Left lung (tissue), 10 donors: ENCODE data around the gene NFATC1. TPM values are rescaled to one million over a fixed set of nuclear protein-coding genes. Genes with fewer than 3 reads are reported as not detected.

Experiments
- ATAC-seq: fragments of 200-7000 bp; cut with Tn5 transposase; one replicate; pipeline ENCODE4 v1.9.1; 2020; ENCODE audit warnings: moderate library complexity
- DNase-seq, 4 donors: peaks; one replicate each; pipeline ENCODE4 v3.0.0-alpha.2; 2013 to 2020
- H3K27ac ChIP-seq, 2 donors: fragments of 200-600 bp; sonication (generic) in 1 of 2; one replicate each; pipeline versions ENCODE4 v1.5.0 to v1.8.0; 2020 to 2021
- H3K27me3 ChIP-seq, 2 donors: fragments of 200-600 bp; sonication (generic) in 1 of 2; one replicate each; pipeline versions ENCODE4 v1.5.0 to v1.8.0; 2020 to 2021
- H3K36me3 ChIP-seq, 2 donors: fragments of 200-600 bp; sonication (generic) in 1 of 2; one replicate each; pipeline versions ENCODE4 v1.5.0 to v1.8.0; 2020 to 2021
- H3K4me1 ChIP-seq, 2 donors: fragments of 200-600 bp; one replicate each; pipeline ENCODE4 v1.8.0; 2021
- H3K4me3 ChIP-seq, 2 donors: fragments of 200-600 bp; sonication (generic) in 1 of 2; one replicate each; pipeline versions ENCODE4 v1.5.0 to v1.8.0; 2020 to 2021; ENCODE audit warnings: mild to moderate bottlenecking in 1 of 2
- H3K9me3 ChIP-seq, 2 donors: fragments of 200-600 bp; sonication (generic) in 1 of 2; one replicate each; pipeline versions ENCODE4 v1.5.0 to v1.8.0; 2020 to 2021
- CTCF ChIP-seq, 2 donors: fragments of 200-600 bp; sonication (generic) in 1 of 2; IDR thresholded peaks; one replicate each; pipeline versions ENCODE4 v1.5.0 to v1.8.0; 2021; ENCODE audit warnings: antibody characterized with exemption in 2 of 2
- intact Hi-C, 2 donors: fragments of 100-400 bp; cut with DNase I; formaldehyde crosslinking; loops; one replicate each; pipeline versions ENCODE4 v1.11.2 to v1.14.2; 2022
- polyA plus RNA-seq, 6 donors: library from polyadenylated mRNA; unstranded; fragments of 120-200 nt; gene quantifications; one replicate each; pipeline ENCODE4 v1.2.1, GENCODE V29; 2013; ENCODE audit not compliant: insufficient read length in 6 of 6
- total RNA-seq, 2 donors: library from RNA; stranded (reverse); fragmentation: NEBNext Ultra II Directional; extraction: Animal tissue kit (Norgen Biotek cat#: 25700); gene quantifications; one replicate each; pipeline ENCODE4 v1.2.1, GENCODE V29; 2021
- donor health status: DM: no; HTN: yes; CAD: no.
- donor health status: DM: no; HTN: no; CAD: no.

The NFATC1 gene
- total and polyA plus RNA-seq, 8 donors: 6.5 to 17.1 (median 8.0) TPM

- no peaks in the 10 kb centered on the region for H3K9me3 ChIP-seq
- H3K27ac ChIP-seq: no peak overlapping the region
- DNase-seq (peak in 1 of 4 donors; percentile 42), ATAC-seq (no peak)
- peaks cover 7 to 97% of the 10 kb centered on the region in 2 donors for H3K27me3 ChIP-seq
- intact Hi-C loops: no loop called here
- no peak for TF ChIP-seq CTCF (IDR thresholded peaks at IDR 0.05)
- no peaks in the 10 kb centered on the region for H3K36me3 ChIP-seq
- H3K4me1 ChIP-seq: peaks cover 16 to 42% of the 10 kb centered on the region in 2 donors
- H3K4me3 ChIP-seq: no peak overlapping the region
Observed at GRCh38 chr18:79392226-79392625, 3.5 kb upstream of the NFATC1 start.

GRCh38 chr18:79393181-79393634 lies 2.5 kb upstream of the NFATC1 start:
- Histone ChIP-seq H3K27me3 (peaks cover 7 to 95% of the 10 kb centered on the region in 2 donors), H3K4me1 (peaks cover 16 to 51% of the 10 kb centered on the region in 2 donors), H3K27ac (peak overlapping the region; percentile 87 to 90), H3K4me3 (peak overlapping the region; percentile 45 to 54), H3K9me3 (no peaks in the 10 kb centered on the region), H3K36me3 (no peaks in the 10 kb centered on the region)
- intact Hi-C loops: no loop called here
- DNase-seq: peak in 2 of 4 donors; percentile 40 to 71
- peak; percentile 10 for ATAC-seq
- TF ChIP-seq CTCF (IDR thresholded peaks at IDR 0.05): no peak

DNA sequence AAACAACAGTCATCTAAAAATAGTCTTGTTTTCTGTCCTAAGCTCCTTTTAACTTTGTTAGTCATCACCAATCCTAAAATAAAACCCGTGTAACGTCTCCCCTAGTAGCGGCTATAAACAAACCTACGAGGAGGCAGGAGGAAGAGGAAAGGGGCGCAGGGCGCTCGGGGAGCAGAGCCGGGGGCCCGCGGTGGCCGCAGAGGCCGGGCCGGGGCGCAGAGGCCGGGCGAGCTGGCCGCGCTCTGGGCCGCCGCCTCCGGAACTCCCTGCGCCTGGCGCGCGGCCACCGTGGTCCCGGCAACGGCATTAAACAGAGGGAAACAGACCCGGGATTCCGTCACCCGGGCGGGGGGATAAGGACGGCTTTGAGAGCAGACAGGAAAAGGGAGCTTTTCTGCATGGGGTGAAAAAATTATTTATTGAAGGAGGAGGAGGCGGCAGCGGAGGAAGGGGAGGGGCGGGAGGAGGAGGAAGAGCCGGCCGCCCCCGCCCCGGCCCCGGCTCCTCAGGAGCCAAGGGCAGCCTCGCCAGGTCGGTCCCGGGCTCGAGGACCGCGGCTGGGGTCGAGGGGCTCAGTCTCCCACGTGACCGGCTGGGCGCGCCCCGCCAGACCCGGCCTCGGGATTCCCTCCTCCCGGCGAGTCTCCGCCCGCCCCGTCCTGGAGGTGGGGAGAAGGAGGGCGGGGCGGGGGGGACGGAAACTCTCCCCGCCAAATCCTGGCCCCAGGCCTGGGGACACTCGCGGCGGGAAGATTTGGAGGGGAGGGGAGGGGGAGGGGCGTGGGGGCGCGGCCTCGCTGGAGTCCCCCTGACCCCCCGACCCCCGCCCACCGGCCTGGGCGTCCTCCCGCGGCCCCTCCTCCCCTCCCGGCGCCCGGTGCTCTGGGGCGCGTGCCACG lies 1.8 kb upstream of the NFATC1 start:
- Histone ChIP-seq H3K9me3 (no peaks in the 10 kb centered on the region), H3K4me3 (peak overlapping the region; percentile 45 to 54), H3K36me3 (no peaks in the 10 kb centered on the region), H3K4me1 (peaks cover 16 to 58% of the 10 kb centered on the region in 2 donors), H3K27me3 (peaks cover 7 to 95% of the 10 kb centered on the region in 2 donors), H3K27ac (peak overlapping the region; percentile 87 to 90)
- DNase-seq (peak; percentile 91 to 96 (median 93)), ATAC-seq (peak; percentile 75)
- intact Hi-C loops: no loop called here
- no peak for TF ChIP-seq CTCF (IDR thresholded peaks at IDR 0.05)

GRCh38 chr18:79394534-79395307 lies 1.0 kb upstream of the NFATC1 start:
- DNase-seq (peak; percentile 44 to 79 (median 55)), ATAC-seq (peak; percentile 19)
- Histone ChIP-seq H3K4me1 (peaks cover 16 to 66% of the 10 kb centered on the region in 2 donors), H3K9me3 (no peaks in the 10 kb centered on the region), H3K27me3 (peaks cover 0 to 95% of the 10 kb centered on the region in 2 donors), H3K4me3 (peak overlapping the region; percentile 45 to 54), H3K36me3 (no peaks in the 10 kb centered on the region), H3K27ac (peak overlapping the region; percentile 87 to 90)
- no peak for TF ChIP-seq CTCF (IDR thresholded peaks at IDR 0.05)
- intact Hi-C loops: no loop called here

GRCh38 chr18:79395308-79395640 lies 456 bp upstream of the NFATC1 start:
- Histone ChIP-seq H3K36me3 (no peaks in the 10 kb centered on the region), H3K4me1 (peaks cover 16 to 67% of the 10 kb centered on the region in 2 donors), H3K27me3 (peaks cover 0 to 91% of the 10 kb centered on the region in 2 donors), H3K9me3 (no peaks in the 10 kb centered on the region), H3K4me3 (peak overlapping the region; percentile 45 to 54), H3K27ac (peak overlapping the region; percentile 87 to 90)
- no peak for TF ChIP-seq CTCF (IDR thresholded peaks at IDR 0.05)
- DNase-seq (peak in 1 of 4 donors; percentile 39), ATAC-seq (no peak)
- intact Hi-C loops: no loop called here
